PC-9 (cell line): ENCODE data around the gene MAS1. TPM values are rescaled to one million over a fixed set of nuclear protein-coding genes. Genes with fewer than 3 reads are reported as not detected.

ENCODE experiments used
- BruUV-seq: library from RNA; stranded (reverse); fragments of 400-500 nt; replicated peaks from 2 replicates; lab custom pipeline; 2021; lab: Mats Ljungman, UMichigan
- CTCF ChIA-PET: fragments of 300-600 bp; sonication (Branson Sonifier 250); formaldehyde crosslinking; loops from one replicate; lab custom pipeline; 2022; ENCODE audit warnings: antibody characterized with exemption; lab: Charles Lee
- POLR2A ChIA-PET: fragments of 300-600 bp; sonication (Branson Sonifier 250); formaldehyde crosslinking; loops from one replicate; lab custom pipeline; 2022; ENCODE audit warnings: antibody characterized with exemption; ENCODE audit not compliant: unreplicated experiment; lab: Charles Lee
- DNase-seq, 2 experiments: peaks; one replicate each; pipeline versions ENCODE4 v3.0.0 to v3.0.0-alpha.2; 2015 to 2022; ENCODE audit warnings: mixed read lengths in 1 of 2
- H2AFZ ChIP-seq: fragments of 200-600 bp; sonication (generic); 2 replicates; pipeline ENCODE4 v1.8.1; 2017; ENCODE audit warnings: antibody characterized with exemption
- H3F3A ChIP-seq: fragments of 200-600 bp; sonication (generic); 2 replicates; pipeline ENCODE4 v1.8.1; 2017; ENCODE audit warnings: antibody characterized with exemption, mild to moderate bottlenecking, low read depth; ENCODE audit not compliant: insufficient read depth
- H3K27ac ChIP-seq: fragments of 200-600 bp; sonication (generic); 2 replicates; pipeline ENCODE4 v1.6.1; 2016; ENCODE audit warnings: mixed run types
- H3K27me3 ChIP-seq: fragments of 200-600 bp; sonication (generic); 2 replicates; pipeline ENCODE4 v1.6.1; 2016; ENCODE audit warnings: low read depth, mixed run types; ENCODE audit not compliant: insufficient read depth
- H3K36me3 ChIP-seq: fragments of 200-600 bp; sonication (generic); 2 replicates; pipeline ENCODE4 v1.6.1; 2016; ENCODE audit warnings: low read depth, mixed run types
- H3K4me1 ChIP-seq: fragments of 200-600 bp; sonication (generic); replicated peaks from 2 replicates; pipeline ENCODE4 v1.6.1; 2016; ENCODE audit warnings: mixed run types; ENCODE audit not compliant: insufficient read depth
- H3K4me2 ChIP-seq: fragments of 200-600 bp; sonication (generic); 2 replicates; pipeline ENCODE4 v1.6.1; 2017; ENCODE audit warnings: mixed run types
- H3K4me3 ChIP-seq: fragments of 200-600 bp; sonication (generic); 2 replicates; pipeline ENCODE4 v1.6.1; 2016; ENCODE audit warnings: mixed run types
- H3K79me2 ChIP-seq: fragments of 200-600 bp; sonication (generic); 2 replicates; pipeline ENCODE4 v1.6.1; 2017; ENCODE audit warnings: low read depth, mixed run types
- H3K9me2 ChIP-seq: fragments of 200-600 bp; sonication (generic); 2 replicates; pipeline ENCODE4 v1.8.1; 2017; ENCODE audit warnings: mild to moderate bottlenecking; ENCODE audit not compliant: insufficient read depth
- H3K9me3 ChIP-seq: fragments of 200-600 bp; sonication (generic); 2 replicates; pipeline ENCODE4 v1.8.1; 2016; ENCODE audit warnings: low read depth; ENCODE audit not compliant: insufficient read depth
- H4K20me1 ChIP-seq: fragments of 200-600 bp; sonication (generic); 2 replicates; pipeline ENCODE4 v1.8.1; 2017; ENCODE audit not compliant: insufficient read depth
- EZH2 ChIP-seq: fragments of 200-600 bp; sonication (generic); IDR thresholded peaks from 2 replicates; pipeline ENCODE4 v1.8.0; 2017; ENCODE audit warnings: antibody characterized with exemption, low read depth
- intact Hi-C: fragments of 100-400 bp; cut with micrococcal nuclease; formaldehyde crosslinking; loops from one replicate; pipeline ENCODE4 v1.10.0; 2022; ENCODE audit not compliant: unreplicated experiment
- total RNA-seq: library from RNA; stranded (reverse); gene quantifications from 2 replicates; pipeline ENCODE4 v1.2.3, GENCODE V29; 2021
- TF ChIP-seq, protein P1 (sequence below): fragments of 200-600 bp; sonication (generic); conservative IDR thresholded peaks from 2 replicates; pipeline ENCODE4 v1.6.1; 2017; ENCODE audit warnings: mixed run types, antibody characterized with exemption, mild to moderate bottlenecking, moderate library complexity

MAS1 gene
- total RNA-seq, 1 experiment from 2014 or later: not detected

DNA sequence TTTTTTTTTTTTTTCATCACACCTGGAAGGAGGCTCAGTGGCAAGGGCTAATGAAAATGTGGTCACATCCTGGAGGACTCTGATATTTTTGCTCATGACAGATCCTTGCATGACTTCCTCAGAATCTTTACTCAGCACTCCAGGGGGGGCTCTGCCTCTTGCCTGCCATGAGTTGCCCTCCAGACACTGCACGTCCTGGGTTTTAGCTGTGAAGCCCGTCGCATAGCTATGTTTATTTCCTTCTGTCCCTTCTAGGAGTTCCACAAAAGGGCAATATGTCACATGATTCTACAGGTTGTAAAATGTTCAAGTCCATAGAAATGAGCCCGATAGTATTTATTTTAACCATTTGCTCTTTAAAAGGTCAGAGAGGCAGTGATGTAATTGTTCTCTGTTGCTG is 18.2 kb downstream of the MAS1 start:
- Histone ChIP-seq H3K9me3 (no peaks in the 10 kb centered on the region), H3K36me3 (no peaks in the 10 kb centered on the region), H3K27ac (no peak overlapping the region), H3K4me1 (no peaks in the 10 kb centered on the region), H2AFZ (no peak overlapping the region), H3K4me3 (no peak overlapping the region), H3K27me3 (peaks cover 95% of the 10 kb centered on the region), H3F3A (no peaks in the 10 kb centered on the region), H3K9me2 (no peaks in the 10 kb centered on the region), H3K4me2 (no peak overlapping the region), H4K20me1 (no peaks in the 10 kb centered on the region), H3K79me2 (no peaks in the 10 kb centered on the region)
- no peak for DNase-seq
- intact Hi-C loops: no loop called here
- ChIA-PET CTCF (no interaction called here), POLR2A (no interaction called here)
- TF ChIP-seq EZH2: no peak
- TF ChIP-seq, protein P1, sequence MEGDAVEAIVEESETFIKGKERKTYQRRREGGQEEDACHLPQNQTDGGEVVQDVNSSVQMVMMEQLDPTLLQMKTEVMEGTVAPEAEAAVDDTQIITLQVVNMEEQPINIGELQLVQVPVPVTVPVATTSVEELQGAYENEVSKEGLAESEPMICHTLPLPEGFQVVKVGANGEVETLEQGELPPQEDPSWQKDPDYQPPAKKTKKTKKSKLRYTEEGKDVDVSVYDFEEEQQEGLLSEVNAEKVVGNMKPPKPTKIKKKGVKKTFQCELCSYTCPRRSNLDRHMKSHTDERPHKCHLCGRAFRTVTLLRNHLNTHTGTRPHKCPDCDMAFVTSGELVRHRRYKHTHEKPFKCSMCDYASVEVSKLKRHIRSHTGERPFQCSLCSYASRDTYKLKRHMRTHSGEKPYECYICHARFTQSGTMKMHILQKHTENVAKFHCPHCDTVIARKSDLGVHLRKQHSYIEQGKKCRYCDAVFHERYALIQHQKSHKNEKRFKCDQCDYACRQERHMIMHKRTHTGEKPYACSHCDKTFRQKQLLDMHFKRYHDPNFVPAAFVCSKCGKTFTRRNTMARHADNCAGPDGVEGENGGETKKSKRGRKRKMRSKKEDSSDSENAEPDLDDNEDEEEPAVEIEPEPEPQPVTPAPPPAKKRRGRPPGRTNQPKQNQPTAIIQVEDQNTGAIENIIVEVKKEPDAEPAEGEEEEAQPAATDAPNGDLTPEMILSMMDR: no peak
- BruUV-seq: no TSS peak

DNA sequence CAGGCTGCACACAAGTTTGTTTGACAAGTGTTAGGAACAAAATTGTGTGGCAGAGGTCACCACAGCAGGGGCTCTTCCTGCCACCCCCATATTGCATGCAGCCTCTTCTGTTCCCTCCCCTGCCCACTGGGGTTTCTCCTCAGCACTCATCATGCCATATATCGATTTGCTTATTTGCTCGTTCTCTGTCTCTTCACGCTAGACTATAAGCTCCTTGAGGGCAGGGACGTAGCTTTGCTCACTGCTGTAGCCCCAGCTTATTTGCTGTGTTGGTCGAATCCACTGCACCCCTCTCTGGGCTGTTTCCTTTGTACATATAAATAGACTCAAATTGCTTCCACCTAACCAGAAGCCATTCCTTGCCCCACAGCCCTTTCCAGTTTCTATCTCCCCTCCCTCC is 19.6 kb downstream of the MAS1 start:
- Histone ChIP-seq H2AFZ (no peak overlapping the region), H3K79me2 (no peaks in the 10 kb centered on the region), H3K4me1 (no peaks in the 10 kb centered on the region), H3K4me3 (no peak overlapping the region), H3K27me3 (peaks cover 95% of the 10 kb centered on the region), H3K9me2 (no peaks in the 10 kb centered on the region), H3K27ac (no peak overlapping the region), H3K36me3 (no peaks in the 10 kb centered on the region), H4K20me1 (no peaks in the 10 kb centered on the region), H3K9me3 (no peaks in the 10 kb centered on the region), H3K4me2 (no peak overlapping the region), H3F3A (no peaks in the 10 kb centered on the region)
- TF ChIP-seq, protein P1: no peak
- TF ChIP-seq EZH2: no peak
- CTCF ChIA-PET: no interaction called here
- DNase-seq: no peak
- POLR2A ChIA-PET: no interaction called here
- intact Hi-C loops: no loop called here
- no TSS peak for BruUV-seq

DNA sequence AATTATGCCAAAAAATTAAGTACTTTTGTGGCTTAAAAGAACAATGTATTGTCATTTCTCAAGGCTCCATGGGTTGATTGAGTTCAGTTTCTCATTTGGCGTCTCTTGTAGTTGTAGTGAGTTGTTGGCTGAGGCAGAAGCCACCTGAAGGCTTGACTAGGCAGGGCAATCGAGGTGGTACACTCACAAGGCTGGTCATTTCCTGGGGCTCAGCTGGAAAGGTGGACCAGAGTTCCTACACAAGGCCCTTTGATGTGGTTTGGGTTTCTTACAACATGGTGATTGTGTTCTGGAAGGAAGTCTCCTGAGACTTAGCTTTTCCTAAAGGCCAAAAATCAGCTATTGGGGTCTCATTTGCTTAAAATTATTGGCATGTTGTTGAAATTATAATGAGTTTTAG is 22.6 kb downstream of the MAS1 start:
- ChIA-PET CTCF (no interaction called here), POLR2A (no interaction called here)
- intact Hi-C loops: no loop called here
- no peaks in the 10 kb centered on the region for H3K9me3 ChIP-seq
- H2AFZ ChIP-seq: no peak overlapping the region
- no peaks in the 10 kb centered on the region for H3K79me2 ChIP-seq
- H3K27me3 ChIP-seq: peaks cover 94% of the 10 kb centered on the region
- no peaks in the 10 kb centered on the region for H3K36me3 ChIP-seq
- TF ChIP-seq, protein P1: no peak
- TF ChIP-seq EZH2: no peak
- no TSS peak for BruUV-seq
- DNase-seq: no peak
- H3K27ac ChIP-seq: no peak overlapping the region
- no peaks in the 10 kb centered on the region for H4K20me1 ChIP-seq
- no peaks in the 10 kb centered on the region for H3F3A ChIP-seq
- no peaks in the 10 kb centered on the region for H3K9me2 ChIP-seq
- H3K4me3 ChIP-seq: no peak overlapping the region
- H3K4me1 ChIP-seq: no peaks in the 10 kb centered on the region
- H3K4me2 ChIP-seq: no peak overlapping the region
